ENCODE measurements around the gene PAK4. TPM values are rescaled to one million over a fixed set of nuclear protein-coding genes. Genes with fewer than 3 reads are reported as not detected.

PAK4 gene
- total RNA-seq, 2 donors from 2014 or later, result 63.9 to 68.1 TPM

GRCh38 chr19:39129116-39129515 is 3.5 kb downstream of the PAK4 start:
- Histone ChIP-seq H3K9ac (ENCODE audit: extremely low read depth, low read length, poor library complexity, severe bottlenecking) (no peak overlapping the region), H3K4me3 (ENCODE audit: low read length) (no peak overlapping the region), H3K9me3 (ENCODE audit: control insufficient read depth, low read length) (no peaks in the 10 kb centered on the region), H3K27me3 (ENCODE audit: control insufficient read depth, insufficient read depth, low read length, poor library complexity, severe bottlenecking) (no peaks in the 10 kb centered on the region), H3K4me1 (ENCODE audit: control insufficient read depth, insufficient read depth, low read length) (peaks cover 8% of the 10 kb centered on the region), H3K27ac (ENCODE audit: low read depth, low read length) (no peak overlapping the region), H3K36me3 (ENCODE audit: control insufficient read depth, insufficient read depth, low read length) (no peaks in the 10 kb centered on the region)
- Mint-ChIP-seq H3K4me3 (no peak overlapping the region), H3K27ac (peak overlapping the region; percentile 30), H3K27me3 (ENCODE audit: insufficient read depth) (no peaks in the 10 kb centered on the region), H3K36me3 (ENCODE audit: low read depth) (no peaks in the 10 kb centered on the region), H3K4me1 (peaks cover 41% of the 10 kb centered on the region), H3K9me3 (no peaks in the 10 kb centered on the region)
- DNase-seq, result peak; percentile 38
- WGBS, 2 experiments (ENCODE audit: insufficient coverage in 1 of 2, insufficient read length in 1 of 2), result 94 to 99% methylated on average over 8 to 11 of the region's 11 CpGs
- TF ChIP-seq, protein P1, sequence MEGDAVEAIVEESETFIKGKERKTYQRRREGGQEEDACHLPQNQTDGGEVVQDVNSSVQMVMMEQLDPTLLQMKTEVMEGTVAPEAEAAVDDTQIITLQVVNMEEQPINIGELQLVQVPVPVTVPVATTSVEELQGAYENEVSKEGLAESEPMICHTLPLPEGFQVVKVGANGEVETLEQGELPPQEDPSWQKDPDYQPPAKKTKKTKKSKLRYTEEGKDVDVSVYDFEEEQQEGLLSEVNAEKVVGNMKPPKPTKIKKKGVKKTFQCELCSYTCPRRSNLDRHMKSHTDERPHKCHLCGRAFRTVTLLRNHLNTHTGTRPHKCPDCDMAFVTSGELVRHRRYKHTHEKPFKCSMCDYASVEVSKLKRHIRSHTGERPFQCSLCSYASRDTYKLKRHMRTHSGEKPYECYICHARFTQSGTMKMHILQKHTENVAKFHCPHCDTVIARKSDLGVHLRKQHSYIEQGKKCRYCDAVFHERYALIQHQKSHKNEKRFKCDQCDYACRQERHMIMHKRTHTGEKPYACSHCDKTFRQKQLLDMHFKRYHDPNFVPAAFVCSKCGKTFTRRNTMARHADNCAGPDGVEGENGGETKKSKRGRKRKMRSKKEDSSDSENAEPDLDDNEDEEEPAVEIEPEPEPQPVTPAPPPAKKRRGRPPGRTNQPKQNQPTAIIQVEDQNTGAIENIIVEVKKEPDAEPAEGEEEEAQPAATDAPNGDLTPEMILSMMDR (conservative IDR thresholded peaks at IDR 0.05), result no peak

GRCh38 chr19:39130337-39131254 is 5.0 kb downstream of the PAK4 start:
- Mint-ChIP-seq H3K4me3 (no peak overlapping the region), H3K4me1 (peaks cover 35% of the 10 kb centered on the region), H3K27ac (no peak overlapping the region), H3K27me3 (ENCODE audit: insufficient read depth) (no peaks in the 10 kb centered on the region), H3K9me3 (no peaks in the 10 kb centered on the region), H3K36me3 (ENCODE audit: low read depth) (no peaks in the 10 kb centered on the region)
- Histone ChIP-seq H3K9ac (ENCODE audit: extremely low read depth, low read length, poor library complexity, severe bottlenecking) (no peak overlapping the region), H3K4me1 (ENCODE audit: control insufficient read depth, insufficient read depth, low read length) (peaks cover 8% of the 10 kb centered on the region), H3K27me3 (ENCODE audit: control insufficient read depth, insufficient read depth, low read length, poor library complexity, severe bottlenecking) (no peaks in the 10 kb centered on the region), H3K4me3 (ENCODE audit: low read length) (no peak overlapping the region), H3K9me3 (ENCODE audit: control insufficient read depth, low read length) (no peaks in the 10 kb centered on the region), H3K36me3 (ENCODE audit: control insufficient read depth, insufficient read depth, low read length) (no peaks in the 10 kb centered on the region), H3K27ac (ENCODE audit: low read depth, low read length) (no peak overlapping the region)
- WGBS, 2 experiments (ENCODE audit: insufficient coverage in 1 of 2, insufficient read length in 1 of 2), result 92 to 94% methylated on average over 11 to 22 of the region's 22 CpGs
- DNase-seq, result peak; percentile 33
- TF ChIP-seq, protein P1 (conservative IDR thresholded peaks at IDR 0.05), result no peak

DNA sequence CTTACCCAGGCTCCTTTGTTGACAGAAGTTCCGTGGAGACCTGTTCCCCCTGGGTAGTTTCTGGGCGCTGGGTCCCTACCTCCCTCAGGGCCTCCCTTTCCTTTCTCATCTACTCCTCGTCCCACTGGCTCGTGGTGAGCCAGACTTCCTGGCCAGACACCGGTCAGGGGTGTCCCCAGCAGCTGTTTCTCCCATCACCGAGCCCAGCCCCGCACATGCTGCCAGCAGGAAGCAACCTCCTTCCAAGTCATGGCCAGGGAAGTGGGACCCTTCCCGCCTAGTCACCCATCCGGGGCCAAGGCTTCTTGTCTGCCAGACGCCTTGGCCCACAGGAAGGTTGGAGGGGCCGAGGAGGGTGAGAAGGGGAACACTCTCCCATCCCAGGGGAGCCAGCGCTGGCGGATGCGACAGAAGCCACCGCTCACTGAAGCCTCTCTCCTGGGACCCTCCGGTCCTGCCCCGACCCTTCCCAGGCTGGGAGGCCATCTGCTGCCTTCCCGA is 5.7 kb downstream of the PAK4 start:
- Mint-ChIP-seq H3K36me3 (ENCODE audit: low read depth) (no peaks in the 10 kb centered on the region), H3K27me3 (ENCODE audit: insufficient read depth) (no peaks in the 10 kb centered on the region), H3K9me3 (no peaks in the 10 kb centered on the region), H3K27ac (peak overlapping the region; percentile 81), H3K4me3 (no peak overlapping the region), H3K4me1 (peaks cover 35% of the 10 kb centered on the region)
- H3K9ac ChIP-seq (ENCODE audit: extremely low read depth, low read length, poor library complexity, severe bottlenecking), result no peak overlapping the region
- DNase-seq, result no peak
- H3K4me1 ChIP-seq (ENCODE audit: control insufficient read depth, insufficient read depth, low read length), result peaks cover 8% of the 10 kb centered on the region
- no peaks in the 10 kb centered on the region for H3K36me3 ChIP-seq (ENCODE audit: control insufficient read depth, insufficient read depth, low read length)
- TF ChIP-seq, protein P1 (conservative IDR thresholded peaks at IDR 0.05), result no peak
- H3K27ac ChIP-seq (ENCODE audit: low read depth, low read length), result no peak overlapping the region
- H3K4me3 ChIP-seq (ENCODE audit: low read length), result no peak overlapping the region
- no peaks in the 10 kb centered on the region for H3K27me3 ChIP-seq (ENCODE audit: control insufficient read depth, insufficient read depth, low read length, poor library complexity, severe bottlenecking)
- H3K9me3 ChIP-seq (ENCODE audit: control insufficient read depth, low read length), result no peaks in the 10 kb centered on the region
- WGBS, 2 experiments (ENCODE audit: insufficient coverage in 1 of 2, insufficient read length in 1 of 2), result 80 to 89% methylated on average over 10 to 18 of the region's 18 CpGs
